Prostate gland (tissue), 2 donors: ENCODE measurements around the gene GALNT8. TPM values are rescaled to one million over a fixed set of nuclear protein-coding genes. Genes with fewer than 3 reads are reported as not detected.

ENCODE experiments used
- DNase-seq: peaks from one replicate; pipeline ENCODE4 v3.0.0-alpha.2; 2019; ENCODE audit warnings: low spot score
- H3K27ac ChIP-seq, 2 donors: fragments of 200-600 bp; sonication (generic); 2 replicates each; pipeline ENCODE4 v1.5.1; 2017 to 2019
- H3K27me3 ChIP-seq: fragments of 200-600 bp; sonication (generic); replicated peaks from 2 replicates; pipeline ENCODE4 v1.5.1; 2019; ENCODE audit not compliant: insufficient read depth
- H3K36me3 ChIP-seq, 2 donors: fragments of 200-600 bp; sonication (generic); 1 replicate in 1 of 2; 2 replicates in 1 of 2; pipeline versions ENCODE4 v1.5.1 to v1.8.1; 2017 to 2019
- H3K4me1 ChIP-seq: fragments of 200-600 bp; sonication (generic); replicated peaks from 2 replicates; pipeline ENCODE4 v1.5.1; 2019
- H3K4me3 ChIP-seq, 2 donors: fragments of 200-600 bp; sonication (generic); 2 replicates each; pipeline ENCODE4 v1.5.1; 2017 to 2019
- H3K9me3 ChIP-seq: fragments of 200-600 bp; sonication (generic); 2 replicates; pipeline ENCODE4 v1.5.1; 2017
- POLR2A ChIP-seq: fragments of 450-650 bp; IDR thresholded peaks from one replicate; pipeline ENCODE4 v1.6.1; 2016; ENCODE audit warnings: antibody characterized with exemption, mild to moderate bottlenecking
- POLR2AphosphoS5 ChIP-seq: sonication (generic); formaldehyde crosslinking; IDR thresholded peaks from one replicate; pipeline ENCODE4 v1.6.1; 2017; ENCODE audit warnings: antibody characterized with exemption
- WGBS: methylation state at CpG from one replicate; pipeline ENCODE4 v1.1.5; 2018; 5-methylcytosine and 5-hydroxymethylcytosine counted together
- intact Hi-C: fragments of 100-400 bp; cut with DNase I; formaldehyde crosslinking; loops from one replicate; pipeline ENCODE4 v1.14.2; 2022
- total RNA-seq, 2 donors: library from RNA; depleted of rRNA; stranded (reverse); fragments of >200 nt; gene quantifications; one replicate each; pipeline ENCODE4 v1.1.0, GENCODE V29; 2016
- TF ChIP-seq, protein P1 (sequence below), 4 experiments: fragments of 200-600 bp in 2 of 4; fragments of 450-650 bp in 2 of 4; sonication (generic) in 2 of 4; IDR thresholded peaks; 1 replicate in 3 of 4; 2 replicates in 1 of 4; pipeline ENCODE4 v1.5.1; 2016 to 2019; ENCODE audit warnings: antibody characterized with exemption in 4 of 4, mild to moderate bottlenecking in 2 of 4, moderate library complexity in 2 of 4

Gene GALNT8
- total RNA-seq, 2 donors from 2014 or later: 0.41 to 5.1 TPM

DNA sequence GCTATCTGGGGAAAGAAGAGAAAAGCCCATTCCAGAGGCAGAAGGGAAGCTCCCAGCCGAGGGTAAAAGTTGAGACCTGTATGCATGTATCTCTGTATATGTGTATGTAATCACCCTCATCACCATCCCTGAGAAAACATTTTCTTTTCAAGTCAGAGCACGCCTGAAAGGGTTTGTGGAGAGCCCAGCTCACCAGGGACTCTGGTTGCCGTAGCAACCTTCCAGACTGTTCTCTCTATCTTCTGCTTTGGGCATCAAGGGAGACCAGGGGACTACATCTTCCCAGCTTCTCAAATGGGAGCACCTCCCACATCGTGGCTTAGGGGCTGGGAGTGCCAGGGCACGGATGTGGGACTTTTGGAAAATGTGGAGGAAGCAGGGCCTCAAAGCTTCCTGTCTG, 93.5 kb downstream of the GALNT8 start:
- intact Hi-C loops: no loop called here
- WGBS: 63% methylated on average over 5 of the region's 5 CpGs
- DNase-seq: no peak
- H3K4me3 ChIP-seq: no peak overlapping the region
- H3K4me1 ChIP-seq: peaks cover 6% of the 10 kb centered on the region
- H3K27ac ChIP-seq: no peak overlapping the region
- TF ChIP-seq, protein P1, sequence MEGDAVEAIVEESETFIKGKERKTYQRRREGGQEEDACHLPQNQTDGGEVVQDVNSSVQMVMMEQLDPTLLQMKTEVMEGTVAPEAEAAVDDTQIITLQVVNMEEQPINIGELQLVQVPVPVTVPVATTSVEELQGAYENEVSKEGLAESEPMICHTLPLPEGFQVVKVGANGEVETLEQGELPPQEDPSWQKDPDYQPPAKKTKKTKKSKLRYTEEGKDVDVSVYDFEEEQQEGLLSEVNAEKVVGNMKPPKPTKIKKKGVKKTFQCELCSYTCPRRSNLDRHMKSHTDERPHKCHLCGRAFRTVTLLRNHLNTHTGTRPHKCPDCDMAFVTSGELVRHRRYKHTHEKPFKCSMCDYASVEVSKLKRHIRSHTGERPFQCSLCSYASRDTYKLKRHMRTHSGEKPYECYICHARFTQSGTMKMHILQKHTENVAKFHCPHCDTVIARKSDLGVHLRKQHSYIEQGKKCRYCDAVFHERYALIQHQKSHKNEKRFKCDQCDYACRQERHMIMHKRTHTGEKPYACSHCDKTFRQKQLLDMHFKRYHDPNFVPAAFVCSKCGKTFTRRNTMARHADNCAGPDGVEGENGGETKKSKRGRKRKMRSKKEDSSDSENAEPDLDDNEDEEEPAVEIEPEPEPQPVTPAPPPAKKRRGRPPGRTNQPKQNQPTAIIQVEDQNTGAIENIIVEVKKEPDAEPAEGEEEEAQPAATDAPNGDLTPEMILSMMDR (IDR thresholded peaks at IDR 0.05): no peak
- TF ChIP-seq POLR2A: no peak
- no peak for TF ChIP-seq POLR2AphosphoS5
- H3K36me3 ChIP-seq: no peaks in the 10 kb centered on the region
- H3K9me3 ChIP-seq: no peaks in the 10 kb centered on the region
- peaks cover 21% of the 10 kb centered on the region for H3K27me3 ChIP-seq

DNA sequence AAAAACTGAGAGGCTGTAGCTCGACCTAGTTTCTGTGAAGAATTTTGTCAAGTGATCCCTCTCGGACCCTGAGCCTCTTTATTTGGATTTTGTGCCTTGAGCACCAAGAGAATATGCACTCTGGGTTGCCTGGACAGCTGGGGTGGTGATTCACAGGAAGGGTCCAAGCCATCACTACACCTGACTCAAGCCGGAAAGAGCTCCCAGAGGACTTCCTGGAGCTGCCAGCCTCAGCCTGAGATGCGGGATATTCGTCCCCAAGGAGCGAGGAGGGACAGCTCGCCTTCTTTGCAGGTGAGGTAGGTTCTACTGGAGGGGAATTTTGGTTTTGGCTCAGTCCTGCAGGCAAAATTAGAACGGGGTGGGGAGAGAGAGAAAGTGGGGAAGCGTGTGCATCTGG, 94.3 kb downstream of the GALNT8 start:
- no peaks in the 10 kb centered on the region for H3K36me3 ChIP-seq
- H3K27me3 ChIP-seq: peaks cover 15% of the 10 kb centered on the region
- no peak overlapping the region for H3K27ac ChIP-seq
- no peak overlapping the region for H3K4me3 ChIP-seq
- H3K4me1 ChIP-seq: peaks cover 6% of the 10 kb centered on the region
- DNase-seq: no peak
- intact Hi-C loops: no loop called here
- no peaks in the 10 kb centered on the region for H3K9me3 ChIP-seq
- TF ChIP-seq POLR2AphosphoS5 (no peak), POLR2A (no peak)
- TF ChIP-seq, protein P1 (IDR thresholded peaks at IDR 0.05): no peak
- 79% methylated on average over 6 of the region's 9 CpGs for WGBS

DNA sequence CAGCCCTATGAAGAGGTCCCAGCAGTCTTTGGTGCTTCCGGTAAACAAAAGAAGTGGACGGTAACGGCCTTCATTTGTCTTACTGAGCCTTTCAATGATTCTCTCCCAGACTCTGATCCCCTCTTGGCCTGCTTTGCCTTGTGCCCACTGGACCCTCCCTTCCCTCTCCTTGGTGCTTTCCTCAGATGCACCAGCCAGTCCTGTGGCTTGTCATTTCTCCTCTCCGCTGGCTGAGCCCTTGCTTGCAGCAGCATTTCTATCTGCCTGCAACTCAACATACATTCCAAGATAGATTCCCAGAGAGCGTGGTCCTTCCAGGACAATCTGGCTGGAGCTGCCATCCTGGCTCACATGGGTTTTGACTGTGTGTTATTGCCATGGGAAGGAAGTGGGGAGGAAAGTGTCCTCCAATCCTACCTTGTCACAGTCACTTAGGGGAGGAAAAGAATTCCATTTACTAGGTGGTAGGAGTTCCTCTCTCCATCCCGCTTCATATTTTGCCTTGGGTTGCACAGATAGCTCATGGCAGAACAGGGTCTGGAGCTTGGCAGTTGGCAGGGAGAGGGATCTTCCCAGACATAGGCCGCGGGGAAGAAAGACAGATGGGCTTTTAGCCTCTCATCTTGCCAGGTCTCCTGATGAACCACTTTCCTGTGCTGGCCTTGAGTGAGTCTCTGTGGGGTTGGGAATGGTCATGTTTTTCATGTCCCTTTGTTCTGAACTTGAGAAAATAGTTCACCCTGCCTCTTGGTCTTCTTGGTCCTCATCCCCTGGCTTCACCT, 96.7 kb downstream of the GALNT8 start:
- intact Hi-C loops: no loop called here
- H3K9me3 ChIP-seq: no peaks in the 10 kb centered on the region
- H3K36me3 ChIP-seq: no peaks in the 10 kb centered on the region
- DNase-seq: no peak
- TF ChIP-seq POLR2A (no peak), POLR2AphosphoS5 (no peak)
- TF ChIP-seq, protein P1 (IDR thresholded peaks at IDR 0.05): no peak
- H3K27ac ChIP-seq: no peak overlapping the region
- peaks cover 2% of the 10 kb centered on the region for H3K27me3 ChIP-seq
- no peaks in the 10 kb centered on the region for H3K4me1 ChIP-seq
- H3K4me3 ChIP-seq: no peak overlapping the region
- 95% methylated on average over 8 of the region's 8 CpGs for WGBS

DNA sequence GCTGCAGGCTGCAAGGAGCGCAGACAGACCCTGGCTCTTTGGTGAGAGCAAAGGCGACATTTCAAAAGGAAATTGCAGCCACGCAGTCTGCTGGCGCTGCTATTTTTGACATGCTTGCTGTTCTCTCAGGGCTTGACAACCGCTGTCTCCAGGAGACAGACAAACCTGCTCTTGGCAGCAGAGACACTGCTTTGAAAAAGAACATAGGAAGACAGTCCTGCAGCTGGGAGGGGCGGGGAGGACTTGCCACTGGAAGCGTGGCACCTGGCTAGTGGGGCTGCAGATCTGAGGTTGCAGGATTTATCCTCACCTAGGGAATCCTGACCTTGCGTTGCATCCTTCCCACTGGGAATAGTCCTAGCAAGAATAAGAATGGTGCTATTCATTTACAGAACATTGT, 97.7 kb downstream of the GALNT8 start:
- Histone ChIP-seq H3K4me1 (no peaks in the 10 kb centered on the region), H3K4me3 (no peak overlapping the region), H3K27me3 (peaks cover 2% of the 10 kb centered on the region), H3K27ac (no peak overlapping the region), H3K9me3 (no peaks in the 10 kb centered on the region), H3K36me3 (no peaks in the 10 kb centered on the region)
- intact Hi-C loops: no loop called here
- no peak for DNase-seq
- TF ChIP-seq, protein P1 (IDR thresholded peaks at IDR 0.05): no peak
- no peak for TF ChIP-seq POLR2AphosphoS5
- no peak for TF ChIP-seq POLR2A
- 47% methylated on average over 8 of the region's 8 CpGs for WGBS

DNA sequence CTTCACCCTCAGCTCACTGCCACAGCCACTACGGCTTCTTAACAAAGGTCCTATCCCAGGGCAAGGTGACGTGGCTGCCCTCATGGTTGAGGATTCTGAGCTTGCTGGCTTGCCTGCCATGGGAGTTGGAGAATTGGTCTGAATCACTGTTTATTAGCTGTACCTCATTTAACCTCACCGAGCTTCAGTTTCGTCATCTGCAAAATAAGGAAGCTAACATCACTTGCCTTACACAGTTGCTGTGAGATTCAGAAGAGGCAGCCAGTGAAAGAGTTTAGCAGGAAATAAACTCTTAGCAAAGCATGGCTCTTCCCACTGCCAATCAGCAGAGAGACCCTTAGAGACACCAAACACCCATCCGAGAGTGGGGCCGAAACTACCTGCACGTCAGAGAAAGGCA, 99.5 kb downstream of the GALNT8 start:
- Histone ChIP-seq H3K27me3 (peaks cover 4% of the 10 kb centered on the region), H3K4me3 (no peak overlapping the region), H3K36me3 (no peaks in the 10 kb centered on the region), H3K27ac (no peak overlapping the region), H3K4me1 (no peaks in the 10 kb centered on the region), H3K9me3 (no peaks in the 10 kb centered on the region)
- DNase-seq: no peak
- WGBS: 75% methylated on average over 7 of the region's 7 CpGs
- intact Hi-C loops: no loop called here
- TF ChIP-seq POLR2AphosphoS5: no peak
- TF ChIP-seq, protein P1 (IDR thresholded peaks at IDR 0.05): no peak
- TF ChIP-seq POLR2A: no peak
